HG03520 (cell line): ENCODE results near the gene GALNTL6.
"Not testable (repeated sequence)": the region's sequence is repeated elsewhere in the genome, so short reads cannot be mapped to it uniquely, and the experiment has no call there.

ENCODE experiments used
- ATAC-seq: cut with Tn5 transposase; IDR thresholded peaks from one replicate; pipeline ENCODE4 v1.9.1; 2021; ENCODE audit warnings: mild to moderate bottlenecking, moderate library complexity; ENCODE audit not compliant: unreplicated experiment

The GALNTL6 gene

DNA sequence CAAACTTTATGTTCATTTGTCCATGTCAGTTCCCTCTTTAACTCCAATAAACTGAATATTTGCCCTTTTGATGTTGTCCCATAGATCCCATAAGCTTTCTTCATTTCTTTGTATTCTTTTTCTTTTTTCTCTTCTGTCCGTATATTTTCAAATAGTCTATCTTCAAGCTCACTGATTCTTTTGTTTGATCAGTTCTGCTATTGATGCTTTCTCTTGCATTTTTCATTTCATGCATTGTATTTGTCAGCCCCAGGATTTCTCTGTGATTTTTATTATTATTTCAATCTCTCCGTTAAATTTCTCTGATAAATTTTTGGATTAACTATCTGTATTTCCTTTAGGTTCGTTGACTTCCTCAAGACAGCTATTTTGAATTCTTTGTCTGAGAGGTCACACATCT lies 1082.5 kb downstream of the GALNTL6 start:
- no peak for ATAC-seq

DNA sequence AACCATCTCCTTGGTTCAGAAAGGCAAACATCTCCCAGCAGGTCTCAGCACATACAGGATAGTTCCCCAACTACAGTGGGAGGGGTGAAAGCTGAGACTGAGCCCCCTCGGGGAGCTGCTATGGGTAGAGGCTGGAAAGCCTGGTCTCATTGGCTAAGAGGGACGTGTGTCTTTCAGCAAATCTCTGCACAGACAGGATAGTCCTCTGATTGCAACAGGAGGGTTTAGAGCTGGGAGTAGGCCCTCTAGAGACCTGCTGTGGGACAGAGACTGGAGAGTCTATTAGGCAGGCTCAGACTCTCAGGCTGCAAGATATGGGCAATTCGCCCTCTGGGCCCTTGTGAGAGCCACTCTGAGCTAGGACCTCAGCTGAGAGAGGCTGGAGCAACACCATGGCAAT lies 1083.8 kb downstream of the GALNTL6 start:
- no peak for ATAC-seq

DNA sequence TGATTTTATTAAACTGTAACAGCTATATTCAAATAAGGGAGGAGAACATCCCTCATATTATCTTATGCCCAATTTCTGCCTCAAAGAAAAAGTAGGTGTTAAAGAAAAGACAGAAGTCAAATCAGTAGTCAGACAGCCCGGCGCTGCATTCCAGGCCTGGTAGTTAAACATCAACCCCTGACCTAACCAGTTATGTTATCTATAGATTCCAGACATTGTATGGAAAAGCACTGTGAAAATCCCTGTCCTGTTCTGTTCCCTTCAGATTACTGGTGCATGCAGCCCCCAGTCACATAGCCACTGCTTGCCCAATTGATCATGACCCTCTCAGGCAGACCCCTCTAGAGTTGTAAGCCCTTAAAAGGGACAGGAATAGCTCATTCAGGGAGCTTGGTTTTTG lies 1085.5 kb downstream of the GALNTL6 start:
- ATAC-seq = no peak

DNA sequence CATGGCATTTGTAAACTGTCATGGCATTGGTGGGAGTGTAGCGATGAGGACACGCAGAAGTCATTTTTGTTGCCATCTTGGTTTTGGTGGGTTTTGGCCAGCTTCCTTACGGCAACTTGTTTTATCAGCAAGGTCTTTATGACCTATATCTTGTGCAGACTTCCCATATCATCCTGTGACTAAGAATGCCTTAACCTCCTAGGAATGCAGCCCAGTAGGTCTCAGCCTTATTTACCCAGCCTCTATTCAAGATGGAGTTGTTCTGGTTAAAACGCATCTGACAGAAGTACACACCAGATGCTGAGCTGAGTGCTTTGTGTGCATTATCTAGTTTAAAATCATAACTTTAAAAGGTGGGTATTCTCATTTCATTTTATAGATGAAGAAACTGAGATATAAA lies 1086.7 kb downstream of the GALNTL6 start:
- ATAC-seq = no peak

DNA sequence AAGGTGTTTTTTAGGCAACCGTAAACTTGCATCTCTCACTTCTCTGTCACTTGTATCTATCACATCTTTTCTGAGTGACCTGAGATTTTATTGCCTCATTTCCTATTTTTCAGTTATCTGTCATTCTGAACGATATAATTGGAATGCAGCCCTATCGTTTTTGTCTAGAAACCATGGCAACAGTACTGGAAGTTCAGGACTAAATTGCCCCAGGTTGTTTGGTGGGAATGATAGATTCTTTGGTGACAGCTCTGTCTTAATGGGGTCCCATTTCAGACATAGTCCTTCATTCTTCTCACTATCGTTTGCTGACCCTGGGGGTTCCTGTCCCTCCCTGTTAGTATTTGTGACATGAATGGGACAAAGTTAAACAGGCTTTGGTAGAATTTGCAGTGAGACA lies 1087.7 kb downstream of the GALNTL6 start:
- no peak for ATAC-seq

DNA sequence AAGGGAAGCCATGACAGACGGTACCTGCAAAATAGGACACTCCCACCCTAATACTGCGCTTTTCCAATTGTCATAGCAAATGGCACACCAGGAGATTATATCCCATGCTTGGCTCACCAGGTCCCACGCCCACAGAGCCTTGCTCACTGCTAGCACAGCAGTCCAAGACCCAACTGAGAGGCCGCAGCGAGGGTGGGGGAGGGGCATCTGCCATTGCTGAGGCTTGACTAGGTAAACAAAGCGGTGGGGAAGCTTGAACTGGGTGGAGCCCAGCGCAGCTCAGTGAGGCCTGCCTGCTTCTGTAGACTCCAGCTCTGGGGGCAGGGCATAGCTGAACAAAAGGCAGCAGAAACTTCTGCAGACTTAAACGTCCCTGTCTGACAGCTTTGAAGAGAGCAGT lies 1099.3 kb downstream of the GALNTL6 start:
- ATAC-seq = not testable (repeated sequence)

DNA sequence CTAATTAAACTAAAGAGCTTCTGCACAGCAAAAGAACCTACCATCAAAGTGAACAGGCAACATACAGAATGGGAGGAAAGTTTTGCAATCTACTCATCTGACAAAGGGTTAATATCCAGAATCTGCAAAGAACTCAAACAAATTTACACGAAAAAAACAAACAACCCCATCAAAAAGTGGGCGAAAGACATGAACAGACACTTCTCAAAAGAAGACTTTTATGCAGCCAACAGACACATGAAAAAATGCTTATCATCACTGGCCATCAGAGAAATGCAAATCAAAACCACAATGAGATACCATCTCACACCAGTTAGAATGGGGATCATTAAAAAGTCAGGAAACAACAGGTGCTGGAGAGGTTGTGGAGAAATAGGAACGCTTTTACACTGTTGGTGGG lies 1104.2 kb downstream of the GALNTL6 start:
- ATAC-seq = not testable (repeated sequence)

DNA sequence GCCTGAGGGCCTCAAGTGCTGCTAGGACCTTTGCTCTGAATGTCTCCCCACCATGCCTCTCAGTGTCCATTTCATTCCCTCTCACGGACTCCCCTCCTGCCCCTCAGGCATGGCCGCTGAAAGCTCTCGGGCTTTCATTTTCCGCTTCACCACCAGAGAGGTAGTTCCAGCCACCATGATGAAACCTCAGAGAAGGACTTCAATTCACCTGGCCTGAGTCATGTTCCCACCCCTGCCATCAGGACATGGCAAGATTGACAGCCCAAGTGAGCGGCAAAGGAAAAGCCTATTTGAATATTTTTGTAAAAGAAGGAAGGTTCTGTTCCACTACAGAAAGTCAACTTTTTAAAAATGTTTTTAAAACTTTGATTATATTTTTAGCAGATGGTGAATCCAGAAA lies 1106.1 kb downstream of the GALNTL6 start:
- ATAC-seq = no peak

DNA sequence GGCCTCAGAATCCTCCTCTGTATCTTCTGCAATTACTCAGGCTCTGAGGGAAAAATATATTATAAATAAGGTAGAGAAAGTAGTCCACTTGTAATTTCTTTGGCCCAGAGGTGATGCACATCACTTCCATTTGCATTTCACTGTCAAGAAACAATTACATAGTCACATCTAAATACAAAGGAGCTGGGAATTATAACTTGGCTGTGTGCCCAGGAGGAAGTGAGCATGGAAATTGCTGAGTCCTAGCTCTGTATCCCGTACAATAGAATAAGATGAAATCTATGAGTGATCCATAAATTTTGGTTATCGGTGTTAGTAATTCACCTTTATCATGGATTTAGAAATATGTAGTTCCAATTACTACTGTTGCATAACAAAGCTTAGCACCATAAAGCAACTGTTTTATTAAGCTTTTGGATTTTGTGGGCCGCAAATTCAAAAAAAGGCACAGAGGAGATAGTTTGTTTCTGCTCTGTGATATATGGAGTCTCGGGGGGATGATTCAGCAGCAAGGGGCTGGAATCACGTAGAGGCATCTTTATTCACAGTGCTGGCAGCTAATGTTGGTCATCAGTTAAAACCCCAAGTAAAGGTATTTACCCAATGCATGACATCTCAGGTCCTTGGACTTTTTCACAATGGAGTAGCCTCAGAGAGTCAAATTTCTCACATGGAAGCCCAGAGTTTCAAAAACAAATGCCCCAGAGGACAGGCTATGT lies 1114.1 kb downstream of the GALNTL6 start:
- ATAC-seq = no peak

DNA sequence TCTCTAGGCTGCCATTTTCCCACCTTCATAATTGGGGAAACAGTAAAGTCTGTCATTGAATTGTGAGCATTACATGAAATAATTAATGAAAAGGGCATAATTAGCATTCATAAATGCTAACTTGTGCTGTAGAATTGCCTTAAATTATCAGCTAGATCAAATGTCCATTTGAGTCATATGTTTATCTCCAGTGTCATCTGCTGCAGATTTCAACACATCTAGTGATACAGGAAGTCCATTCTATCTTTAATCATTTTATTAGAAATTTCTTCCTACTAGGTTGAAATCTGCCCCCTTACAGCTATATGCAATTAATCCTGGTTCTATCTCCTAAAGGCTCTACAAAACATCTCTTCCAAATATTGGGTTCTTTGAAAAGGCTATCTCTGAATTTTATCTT lies 1115.1 kb downstream of the GALNTL6 start:
- no peak for ATAC-seq

DNA sequence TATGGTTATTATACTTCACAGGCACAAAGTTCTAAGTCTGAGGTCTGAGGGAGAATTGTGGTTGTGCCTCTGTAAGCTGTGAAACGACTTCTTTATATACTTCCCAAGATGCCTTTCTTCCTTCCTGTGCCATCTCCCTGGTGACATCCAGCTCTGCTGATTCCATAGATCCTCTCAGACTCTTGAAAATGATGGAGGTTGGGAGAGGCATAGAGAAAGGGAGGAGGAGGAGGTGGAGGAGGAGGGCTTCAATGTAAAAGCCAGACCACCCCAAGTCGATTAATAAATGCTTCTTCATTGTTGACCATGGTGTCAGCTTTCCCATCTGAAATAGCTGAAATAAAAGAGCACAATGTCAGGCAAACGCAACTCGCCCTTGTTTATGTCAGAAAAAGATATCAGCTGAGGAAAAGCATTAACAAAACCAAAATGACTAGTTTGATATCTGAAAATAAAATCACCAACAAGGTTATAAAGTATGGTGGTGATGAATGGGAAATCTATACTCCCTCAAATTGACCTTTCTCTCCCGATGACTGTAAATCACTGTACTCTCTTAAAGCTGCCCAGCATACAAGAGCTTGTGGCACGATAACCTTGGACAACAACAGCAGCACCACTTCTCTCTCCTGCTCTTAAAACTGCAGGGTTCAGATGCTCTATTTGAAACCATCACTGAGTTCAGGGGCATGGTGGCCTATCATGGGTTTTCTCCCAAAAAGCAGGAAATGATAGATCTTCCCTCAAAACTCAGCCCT lies 1125.0 kb downstream of the GALNTL6 start:
- no peak for ATAC-seq

DNA sequence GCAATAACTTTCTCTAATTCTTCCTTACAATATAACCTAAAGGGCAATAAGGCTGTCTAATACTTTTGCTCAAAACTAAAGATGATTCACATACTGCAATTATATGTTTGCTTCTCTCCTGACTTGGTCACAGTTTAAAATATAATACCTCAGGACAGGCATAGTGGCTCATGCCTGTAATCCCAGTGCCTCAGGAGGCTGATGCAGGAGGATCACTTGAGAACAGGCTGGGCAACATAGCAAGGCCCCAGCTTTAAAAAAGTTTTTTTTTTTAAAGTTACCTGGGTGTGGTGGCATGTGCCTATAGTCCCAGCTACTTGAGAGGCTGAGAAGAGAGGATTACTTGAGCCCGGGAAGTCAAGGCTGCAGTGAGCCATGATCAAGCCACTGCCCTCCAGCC lies 1125.7 kb downstream of the GALNTL6 start:
- no peak for ATAC-seq

DNA sequence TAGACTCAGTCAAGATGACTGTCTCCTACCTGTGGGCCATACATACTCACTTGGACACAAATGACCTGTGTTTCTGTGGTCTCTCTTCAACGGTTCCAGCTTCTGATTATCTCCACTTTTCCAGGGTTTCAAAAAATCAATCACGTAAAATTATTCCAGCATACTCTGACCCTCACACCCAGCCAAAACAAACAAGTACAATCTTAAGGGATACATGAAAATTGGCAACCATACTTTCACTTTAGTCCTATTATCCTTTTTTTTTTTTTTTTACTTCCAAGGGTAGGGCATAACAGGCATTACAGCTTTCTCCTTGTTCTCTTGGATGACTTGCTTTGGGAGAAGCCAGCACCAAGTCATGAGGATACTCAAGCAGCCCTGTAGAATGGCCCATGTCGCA lies 1129.6 kb downstream of the GALNTL6 start:
- no peak for ATAC-seq

DNA sequence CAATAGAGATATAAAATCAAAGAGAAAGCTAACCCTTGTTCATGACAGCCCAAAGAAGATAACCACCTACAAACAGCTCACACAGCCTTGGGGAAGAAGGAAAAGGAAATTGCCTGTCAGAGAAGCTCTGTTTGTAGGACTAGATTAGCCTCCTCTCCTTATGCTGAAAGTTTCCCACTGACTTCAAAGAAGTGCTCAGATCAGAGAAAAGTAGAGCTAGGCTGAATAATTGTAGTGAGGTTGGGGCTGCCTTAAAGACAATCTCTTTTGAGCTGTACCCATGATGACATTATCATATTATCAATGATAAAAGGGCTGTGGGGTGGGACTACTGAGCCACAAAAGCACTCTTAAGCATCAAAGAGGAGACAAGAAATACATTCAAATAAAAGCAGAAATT lies 1132.4 kb downstream of the GALNTL6 start:
- ATAC-seq = no peak

DNA sequence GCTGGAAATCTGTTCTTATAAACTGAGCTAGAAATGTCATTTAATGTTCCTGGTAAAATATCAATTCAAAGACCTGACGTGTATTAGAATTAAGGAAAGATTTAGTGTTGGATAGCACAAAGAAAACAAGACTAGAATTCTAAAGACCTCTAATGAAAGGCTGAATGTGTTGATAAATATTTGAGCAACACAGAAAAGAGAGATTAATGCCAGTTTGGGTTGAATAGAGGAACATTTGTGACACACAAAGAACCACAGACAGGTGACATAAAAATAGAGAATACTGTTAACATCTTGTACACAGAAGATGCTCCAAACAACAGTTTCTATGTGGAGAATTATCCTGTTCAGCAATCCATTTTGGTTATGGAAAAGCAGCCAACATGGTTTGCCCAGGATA lies 1133.3 kb downstream of the GALNTL6 start:
- no peak for ATAC-seq

DNA sequence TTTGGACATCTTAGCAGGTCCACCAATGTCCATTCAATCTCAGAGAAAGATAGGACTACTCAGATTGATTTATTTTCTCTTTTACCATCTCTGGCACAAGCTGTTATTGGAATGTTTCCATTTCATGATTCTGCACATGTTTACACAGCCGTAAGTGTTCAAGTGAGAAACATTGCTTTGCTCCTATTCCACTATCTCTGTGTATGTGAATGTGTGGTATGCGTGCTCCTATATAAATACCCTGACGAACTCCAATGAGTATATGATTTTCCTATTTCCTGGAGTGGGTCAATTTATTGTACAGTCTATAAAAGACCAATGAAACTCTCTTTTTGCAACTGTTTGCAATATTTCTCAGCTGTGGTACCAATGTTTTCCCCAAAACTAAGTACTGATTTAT lies 1134.4 kb downstream of the GALNTL6 start:
- no peak for ATAC-seq

DNA sequence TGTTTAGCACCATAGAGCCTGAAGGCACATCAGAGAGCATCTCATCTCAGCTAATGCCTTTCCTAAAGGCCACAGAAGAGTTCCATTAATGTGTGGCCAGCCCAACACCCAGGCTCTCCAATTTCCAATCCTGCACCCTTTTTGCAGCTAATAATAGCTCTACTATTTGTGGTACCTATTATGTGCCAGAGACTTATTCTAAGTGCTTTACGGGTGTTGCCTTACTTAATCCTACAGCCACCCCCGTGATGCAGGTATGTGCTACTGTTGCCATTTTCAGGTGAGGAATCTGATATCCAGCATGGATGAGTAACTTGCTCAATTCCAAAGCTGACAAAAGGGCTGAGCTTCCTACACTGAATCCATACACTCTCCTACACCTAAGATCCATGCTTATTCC lies 1137.8 kb downstream of the GALNTL6 start:
- no peak for ATAC-seq

DNA sequence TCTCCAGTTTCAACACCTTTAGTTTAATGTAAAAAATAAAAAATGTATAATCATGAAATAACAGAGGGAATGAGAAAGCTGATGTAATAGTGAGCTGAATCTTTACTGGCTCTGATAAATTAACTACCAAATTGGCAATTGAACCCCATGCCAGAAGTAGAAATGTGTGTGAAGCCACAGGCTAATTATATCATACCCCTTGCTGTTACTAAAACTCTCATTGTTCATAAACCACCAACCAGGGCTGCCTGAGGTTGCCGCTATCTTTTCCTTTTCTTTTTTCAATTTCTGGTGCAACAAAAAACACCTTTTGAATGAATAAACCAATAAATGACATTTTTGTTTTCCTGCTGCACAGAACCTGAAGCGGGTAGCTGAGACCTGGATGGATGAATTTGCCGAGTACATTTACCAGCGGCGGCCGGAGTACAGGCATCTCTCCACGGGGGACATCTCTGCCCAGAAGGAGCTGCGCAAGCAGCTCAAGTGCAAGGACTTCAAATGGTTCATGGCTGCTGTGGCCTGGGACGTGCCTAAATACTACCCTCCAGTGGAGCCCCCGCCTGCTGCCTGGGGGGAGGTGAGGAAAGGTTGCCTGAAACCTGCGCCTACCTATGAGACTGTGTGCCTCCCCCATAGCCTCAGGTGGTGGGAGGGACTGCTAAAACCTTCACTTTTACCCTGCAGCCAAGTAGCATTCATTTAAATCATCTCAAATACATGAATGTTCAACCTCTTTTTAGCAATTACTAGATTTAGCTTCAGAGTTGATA lies 1138.7 kb downstream of the GALNTL6 start:
- ATAC-seq = no peak

DNA sequence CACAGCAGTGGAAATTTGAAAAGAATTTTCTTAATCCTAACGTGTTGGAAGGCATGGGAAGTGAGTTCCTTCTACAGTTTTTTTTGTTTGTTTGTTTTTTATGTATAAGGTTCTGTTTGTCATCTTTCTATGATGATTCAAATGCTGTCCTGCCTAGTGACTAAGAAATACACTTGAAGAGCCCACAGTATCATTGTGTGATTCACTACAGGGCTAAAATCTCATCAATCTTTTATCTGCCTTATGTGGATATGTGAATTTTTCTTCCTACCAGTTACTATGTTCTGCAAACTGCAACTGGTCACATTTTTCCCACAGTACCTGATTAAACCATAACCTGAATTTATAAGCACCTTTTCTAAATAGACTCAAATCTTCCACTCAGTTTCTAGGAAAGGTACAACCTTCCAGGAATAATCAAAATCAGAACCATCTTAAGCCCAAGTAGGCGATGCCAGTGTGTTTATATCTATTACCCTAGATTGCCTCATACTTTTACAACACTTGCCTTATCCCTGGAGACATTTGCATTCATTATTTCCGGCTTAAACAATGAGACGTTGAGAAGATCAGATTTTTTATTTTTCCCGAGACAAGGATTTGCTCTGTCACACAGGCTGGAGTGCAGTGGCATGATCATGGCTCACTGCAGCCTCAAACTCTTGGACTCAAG lies 1140.8 kb downstream of the GALNTL6 start:
- ATAC-seq = no peak

DNA sequence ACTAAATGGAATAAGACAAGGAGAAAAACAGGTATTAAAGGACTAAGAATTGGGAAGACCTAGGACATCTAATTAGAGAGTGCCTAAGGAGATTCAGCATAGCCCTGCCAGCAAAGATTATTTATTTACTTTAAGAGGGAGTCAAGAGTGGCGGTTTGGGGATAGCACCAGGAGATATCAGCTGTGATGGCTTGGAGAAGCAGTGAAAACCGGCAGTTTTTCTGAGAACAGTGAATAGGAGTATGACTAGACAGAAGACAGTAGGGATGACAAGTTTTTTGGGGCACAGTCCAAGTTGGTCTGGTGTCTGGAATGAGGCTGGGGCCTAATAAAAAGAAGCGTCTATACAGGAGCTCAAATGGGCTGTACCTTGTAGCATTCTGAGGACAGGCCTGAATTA lies 1143.1 kb downstream of the GALNTL6 start:
- not testable (repeated sequence) for ATAC-seq

DNA sequence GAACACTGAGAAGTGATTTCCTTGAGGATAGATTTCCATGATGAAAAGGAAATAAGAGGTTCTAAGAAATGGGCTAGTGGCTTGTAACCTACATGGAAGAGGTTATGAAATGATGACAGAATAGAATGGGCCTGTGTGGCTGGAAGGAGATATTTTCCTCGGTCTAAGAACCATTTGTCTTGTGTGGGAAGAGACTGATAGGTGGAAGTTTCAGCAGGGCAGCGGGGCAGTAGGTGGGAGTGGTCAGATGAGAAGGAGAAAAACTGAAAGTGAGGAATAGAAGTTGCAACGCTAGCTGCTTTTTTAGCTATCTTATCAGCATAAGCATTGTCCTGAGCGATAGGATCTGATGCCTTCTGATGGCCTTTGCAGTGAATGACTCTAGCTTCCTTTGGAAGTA lies 1144.0 kb downstream of the GALNTL6 start:
- no peak for ATAC-seq
